ENCODE results near the gene PYGM.

The PYGM gene

DNA sequence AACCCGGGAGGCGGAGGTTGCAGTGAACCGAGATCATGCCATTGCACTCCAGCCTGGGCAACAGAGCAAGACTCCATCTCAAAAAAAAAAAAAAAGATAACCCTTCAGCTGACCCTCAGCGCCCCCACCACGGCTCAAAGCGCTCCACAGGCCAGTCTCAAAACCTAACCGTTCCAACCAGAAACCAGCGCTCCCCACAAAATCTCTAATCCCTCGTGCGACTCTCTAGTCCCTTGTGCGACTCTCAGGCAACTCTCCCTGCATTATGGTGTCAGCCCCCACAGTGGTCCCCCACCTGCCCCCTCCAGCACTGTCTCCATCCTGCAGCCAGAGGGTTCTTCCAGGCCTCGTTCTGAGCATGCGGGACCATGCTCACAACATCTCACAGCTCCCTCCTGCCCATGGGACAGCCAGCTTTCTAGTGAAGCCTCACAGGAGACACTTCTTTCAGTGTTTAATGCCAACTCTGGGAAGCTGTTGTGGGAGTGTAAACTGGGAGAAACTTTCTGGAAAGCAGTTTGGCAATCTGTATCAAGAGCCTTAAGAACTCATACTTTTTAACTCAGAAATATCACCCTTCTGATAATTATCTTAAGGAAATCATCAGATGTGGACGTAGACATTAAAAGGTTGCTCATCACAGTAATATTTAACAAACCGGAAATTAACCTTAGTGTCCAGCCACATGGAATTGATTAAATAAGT, 11.7 kb downstream of the PYGM start:
- no peak overlapping the region for H2AK5ac ChIP-seq (ENCODE audit: low read length)
- H3K23ac ChIP-seq (ENCODE audit: low read length) = no peak overlapping the region
- H2BK12ac ChIP-seq (ENCODE audit: low read length) = no peak overlapping the region
- peak in 1 of 2 donors; percentile 15 for DNase-seq
- no peak overlapping the region for H2BK120ac ChIP-seq (ENCODE audit: insufficient read depth, low read length, poor library complexity)
- H2BK5ac ChIP-seq (ENCODE audit: low read depth, low read length, poor library complexity) = no peak overlapping the region
- no peaks in the 10 kb centered on the region for H3K36me3 ChIP-seq (ENCODE audit: control insufficient read depth in 1 of 2, insufficient read depth in 2 of 2, low read length in 2 of 2)
- H3K4me2 ChIP-seq (ENCODE audit: low read length) = no peak overlapping the region
- H4K8ac ChIP-seq (ENCODE audit: low read depth, low read length) = no peak overlapping the region
- H3K27ac ChIP-seq (ENCODE audit: low read depth, low read length) = no peak overlapping the region
- H3K79me2 ChIP-seq (ENCODE audit: control insufficient read depth, insufficient read depth, low read length, poor library complexity) = no peaks in the 10 kb centered on the region
- no peak overlapping the region for H3K18ac ChIP-seq (ENCODE audit: low read length)
- peaks cover 3% of the 10 kb centered on the region for H3K9me3 ChIP-seq (ENCODE audit: insufficient read depth, low read depth, low read length)
- peaks cover 3 to 16% of the 10 kb centered on the region in 2 experiments for H3K4me1 ChIP-seq (ENCODE audit: control insufficient read depth in 1 of 2, insufficient read depth in 2 of 2, low read length in 2 of 2)
- WGBS (ENCODE audit: extremely low coverage, insufficient coverage, insufficient read length) = no CpG with 5 or more reads among the region's 15 CpGs
- no peak overlapping the region for H4K12ac ChIP-seq (ENCODE audit: low read depth, low read length)
- no peak overlapping the region for H3K4me3 ChIP-seq (ENCODE audit: low read depth, low read length)
- no peak overlapping the region for H2AFZ ChIP-seq (ENCODE audit: insufficient read depth, low read length, poor library complexity)
- H3K27me3 ChIP-seq (ENCODE audit: insufficient read depth, low read length) = peaks cover 29% of the 10 kb centered on the region
- H4K91ac ChIP-seq (ENCODE audit: low read depth, low read length) = no peak overlapping the region
- H3K14ac ChIP-seq (ENCODE audit: low read length) = no peak overlapping the region
- no peaks in the 10 kb centered on the region for H3K79me1 ChIP-seq (ENCODE audit: low read length)
- no peak overlapping the region for H3K4ac ChIP-seq (ENCODE audit: low read depth, low read length)
- no peak overlapping the region for H3K9ac ChIP-seq (ENCODE audit: low read length)

GRCh38 chr11:64746486-64746885, 13.3 kb downstream of the PYGM start:
- no peak overlapping the region for H4K12ac ChIP-seq (ENCODE audit: low read depth, low read length)
- peaks cover 45% of the 10 kb centered on the region for H3K27me3 ChIP-seq (ENCODE audit: insufficient read depth, low read length)
- H2BK12ac ChIP-seq (ENCODE audit: low read length) = no peak overlapping the region
- H3K79me2 ChIP-seq (ENCODE audit: control insufficient read depth, insufficient read depth, low read length, poor library complexity) = no peaks in the 10 kb centered on the region
- no CpG with 5 or more reads among the region's 10 CpGs for WGBS (ENCODE audit: extremely low coverage, insufficient coverage, insufficient read length)
- no peak overlapping the region for H2AK5ac ChIP-seq (ENCODE audit: low read length)
- no peak overlapping the region for H3K4ac ChIP-seq (ENCODE audit: low read depth, low read length)
- H3K18ac ChIP-seq (ENCODE audit: low read length) = no peak overlapping the region
- H3K27ac ChIP-seq (ENCODE audit: low read depth, low read length) = no peak overlapping the region
- no peak overlapping the region for H4K91ac ChIP-seq (ENCODE audit: low read depth, low read length)
- no peak overlapping the region for H3K14ac ChIP-seq (ENCODE audit: low read length)
- H2BK5ac ChIP-seq (ENCODE audit: low read depth, low read length, poor library complexity) = no peak overlapping the region
- H3K4me1 ChIP-seq (ENCODE audit: control insufficient read depth in 1 of 2, insufficient read depth in 2 of 2, low read length in 2 of 2) = peaks cover 8 to 21% of the 10 kb centered on the region in 2 experiments
- no peak for DNase-seq
- H3K4me3 ChIP-seq (ENCODE audit: low read depth, low read length) = no peak overlapping the region
- H3K9ac ChIP-seq (ENCODE audit: low read length) = no peak overlapping the region
- no peaks in the 10 kb centered on the region for H3K36me3 ChIP-seq (ENCODE audit: control insufficient read depth in 1 of 2, insufficient read depth in 2 of 2, low read length in 2 of 2)
- H4K8ac ChIP-seq (ENCODE audit: low read depth, low read length) = no peak overlapping the region
- H2AFZ ChIP-seq (ENCODE audit: insufficient read depth, low read length, poor library complexity) = no peak overlapping the region
- no peak overlapping the region for H2BK120ac ChIP-seq (ENCODE audit: insufficient read depth, low read length, poor library complexity)
- H3K79me1 ChIP-seq (ENCODE audit: low read length) = no peaks in the 10 kb centered on the region
- peaks cover 3% of the 10 kb centered on the region for H3K9me3 ChIP-seq (ENCODE audit: insufficient read depth, low read depth, low read length)
- no peak overlapping the region for H3K23ac ChIP-seq (ENCODE audit: low read length)
- no peak overlapping the region for H3K4me2 ChIP-seq (ENCODE audit: low read length)

DNA sequence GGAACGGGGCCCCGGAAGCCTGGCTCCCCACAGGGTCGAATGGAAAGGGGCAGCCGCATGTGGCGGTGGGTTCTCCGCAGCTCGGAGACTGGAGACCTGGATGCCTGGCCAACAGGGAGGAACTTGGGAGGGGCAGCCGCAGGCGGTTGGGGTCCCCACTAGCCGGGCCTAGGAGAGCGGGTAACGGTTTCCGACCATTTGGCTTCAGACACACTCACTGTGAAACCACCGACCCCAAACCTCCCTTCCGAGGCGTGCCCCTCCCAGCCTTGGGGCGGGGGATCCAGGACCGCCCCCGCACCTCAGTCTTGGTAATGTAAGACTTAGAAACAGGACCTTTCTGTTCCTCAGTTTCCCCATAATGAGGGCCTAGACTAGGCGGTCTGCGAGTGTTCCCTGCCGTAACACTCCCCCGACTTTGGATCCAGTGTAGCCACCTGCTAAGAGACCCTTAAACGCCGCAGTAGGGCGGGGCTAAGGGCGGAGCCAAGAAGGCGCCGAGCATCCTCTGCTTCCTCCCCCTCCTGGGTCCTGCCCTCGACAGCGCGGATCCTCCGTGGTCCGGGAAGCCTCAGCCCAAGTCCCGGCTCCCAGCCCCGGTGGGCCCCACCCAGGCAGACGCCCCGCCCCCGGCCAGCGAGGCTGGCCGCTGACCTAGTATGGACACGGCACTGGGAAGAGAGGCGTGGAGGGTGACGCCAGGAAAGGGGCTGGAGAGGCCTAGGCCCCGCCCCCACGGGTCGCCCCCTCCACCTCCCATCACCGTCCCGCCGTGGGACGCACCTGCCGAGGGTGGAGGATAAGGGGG, 14.0 kb downstream of the PYGM start:
- H3K4me3 ChIP-seq (ENCODE audit: low read depth, low read length) = no peak overlapping the region
- H3K79me1 ChIP-seq (ENCODE audit: low read length) = no peaks in the 10 kb centered on the region
- DNase-seq = peak in 1 of 2 donors; percentile 20
- H4K91ac ChIP-seq (ENCODE audit: low read depth, low read length) = no peak overlapping the region
- H3K4me2 ChIP-seq (ENCODE audit: low read length) = peak overlapping the region; percentile 64
- no peaks in the 10 kb centered on the region for H3K36me3 ChIP-seq (ENCODE audit: control insufficient read depth in 1 of 2, insufficient read depth in 2 of 2, low read length in 2 of 2)
- H3K23ac ChIP-seq (ENCODE audit: low read length) = no peak overlapping the region
- peaks cover 5% of the 10 kb centered on the region for H3K9me3 ChIP-seq (ENCODE audit: insufficient read depth, low read depth, low read length)
- H3K14ac ChIP-seq (ENCODE audit: low read length) = no peak overlapping the region
- H2BK5ac ChIP-seq (ENCODE audit: low read depth, low read length, poor library complexity) = no peak overlapping the region
- H3K18ac ChIP-seq (ENCODE audit: low read length) = no peak overlapping the region
- no peak overlapping the region for H2BK120ac ChIP-seq (ENCODE audit: insufficient read depth, low read length, poor library complexity)
- H3K27ac ChIP-seq (ENCODE audit: low read depth, low read length) = no peak overlapping the region
- WGBS (ENCODE audit: extremely low coverage, insufficient coverage, insufficient read length) = no CpG with 5 or more reads among the region's 52 CpGs
- peaks cover 8 to 21% of the 10 kb centered on the region in 2 experiments for H3K4me1 ChIP-seq (ENCODE audit: control insufficient read depth in 1 of 2, insufficient read depth in 2 of 2, low read length in 2 of 2)
- no peak overlapping the region for H2AFZ ChIP-seq (ENCODE audit: insufficient read depth, low read length, poor library complexity)
- H3K79me2 ChIP-seq (ENCODE audit: control insufficient read depth, insufficient read depth, low read length, poor library complexity) = no peaks in the 10 kb centered on the region
- H3K27me3 ChIP-seq (ENCODE audit: insufficient read depth, low read length) = peaks cover 52% of the 10 kb centered on the region
- H3K4ac ChIP-seq (ENCODE audit: low read depth, low read length) = no peak overlapping the region
- H4K12ac ChIP-seq (ENCODE audit: low read depth, low read length) = no peak overlapping the region
- no peak overlapping the region for H3K9ac ChIP-seq (ENCODE audit: low read length)
- H4K8ac ChIP-seq (ENCODE audit: low read depth, low read length) = no peak overlapping the region
- no peak overlapping the region for H2BK12ac ChIP-seq (ENCODE audit: low read length)
- no peak overlapping the region for H2AK5ac ChIP-seq (ENCODE audit: low read length)

- WGBS (ENCODE audit: extremely low coverage, insufficient coverage, insufficient read length) = no CpG with 5 or more reads among the region's 20 CpGs
These were observed 14.6 kb downstream of the PYGM start for GRCh38 chr11:64745189-64745520.

More at GRCh38 chr11:64745189-64745520, 14.6 kb downstream of the PYGM start:
- H3K36me3 ChIP-seq (ENCODE audit: control insufficient read depth in 1 of 2, insufficient read depth in 2 of 2, low read length in 2 of 2) = no peaks in the 10 kb centered on the region
- no peak overlapping the region for H3K4ac ChIP-seq (ENCODE audit: low read depth, low read length)
- H4K12ac ChIP-seq (ENCODE audit: low read depth, low read length) = no peak overlapping the region
- peaks cover 5% of the 10 kb centered on the region for H3K9me3 ChIP-seq (ENCODE audit: insufficient read depth, low read depth, low read length)
- H2AFZ ChIP-seq (ENCODE audit: insufficient read depth, low read length, poor library complexity) = no peak overlapping the region
- no peak overlapping the region for H4K91ac ChIP-seq (ENCODE audit: low read depth, low read length)
- no peak overlapping the region for H3K23ac ChIP-seq (ENCODE audit: low read length)
- no peak overlapping the region for H2BK120ac ChIP-seq (ENCODE audit: insufficient read depth, low read length, poor library complexity)
- peaks cover 56% of the 10 kb centered on the region for H3K27me3 ChIP-seq (ENCODE audit: insufficient read depth, low read length)
- no peak overlapping the region for H4K8ac ChIP-seq (ENCODE audit: low read depth, low read length)
- no peak overlapping the region for H2BK12ac ChIP-seq (ENCODE audit: low read length)
- H3K27ac ChIP-seq (ENCODE audit: low read depth, low read length) = no peak overlapping the region
- H3K4me1 ChIP-seq (ENCODE audit: control insufficient read depth in 1 of 2, insufficient read depth in 2 of 2, low read length in 2 of 2) = peaks cover 8 to 21% of the 10 kb centered on the region in 2 experiments
- H3K9ac ChIP-seq (ENCODE audit: low read length) = no peak overlapping the region
- H2BK5ac ChIP-seq (ENCODE audit: low read depth, low read length, poor library complexity) = no peak overlapping the region
- no peaks in the 10 kb centered on the region for H3K79me1 ChIP-seq (ENCODE audit: low read length)
- no peak overlapping the region for H3K4me3 ChIP-seq (ENCODE audit: low read depth, low read length)
- no peak for DNase-seq
- H3K4me2 ChIP-seq (ENCODE audit: low read length) = peak overlapping the region; percentile 64
- H3K18ac ChIP-seq (ENCODE audit: low read length) = no peak overlapping the region
- no peak overlapping the region for H2AK5ac ChIP-seq (ENCODE audit: low read length)
- H3K14ac ChIP-seq (ENCODE audit: low read length) = no peak overlapping the region
- H3K79me2 ChIP-seq (ENCODE audit: control insufficient read depth, insufficient read depth, low read length, poor library complexity) = no peaks in the 10 kb centered on the region

Measured in trophoblast cell (in vitro differentiated cells and primary cell).